Sigmoid colon (tissue), 7 donors: ENCODE results near the gene FAM168B. TPM values are rescaled to one million over a fixed set of nuclear protein-coding genes. Genes with fewer than 3 reads are reported as not detected.

Source experiments
- DNase-seq: peaks from one replicate; pipeline ENCODE4 v3.0.0-alpha.2; 2019
- H3K27ac ChIP-seq, 4 donors: fragments of 200-600 bp; sonication (generic); one replicate each; pipeline ENCODE4 v1.5.1; 2016 to 2019; ENCODE audit warnings: mild to moderate bottlenecking in 1 of 4
- H3K27me3 ChIP-seq, 3 donors: fragments of 200-600 bp; sonication (generic); one replicate each; pipeline ENCODE4 v1.5.1; 2019; ENCODE audit warnings: mild to moderate bottlenecking in 1 of 3
- H3K36me3 ChIP-seq, 4 donors: fragments of 200-600 bp; sonication (generic); one replicate each; pipeline ENCODE4 v1.5.1; 2016 to 2019
- H3K4me1 ChIP-seq, 4 donors: fragments of 200-600 bp; sonication (generic); one replicate each; pipeline ENCODE4 v1.5.1; 2017 to 2019
- H3K4me3 ChIP-seq, 4 donors: fragments of 200-600 bp; sonication (generic); one replicate each; pipeline ENCODE4 v1.5.1; 2017 to 2019; ENCODE audit warnings: mild to moderate bottlenecking in 2 of 4, moderate library complexity in 1 of 4
- H3K9me3 ChIP-seq, 4 donors: fragments of 200-600 bp in 3 of 4; sonication (generic) in 3 of 4; one replicate each; pipeline versions ENCODE4 v1.5.1 to v1.6.1; 2013 to 2019
- CTCF ChIP-seq, 4 experiments: fragments of 450-650 bp in 3 of 4; fragments of 200-600 bp in 1 of 4; IDR thresholded peaks; one replicate each; pipeline ENCODE4 v1.5.1; 2016 to 2019; ENCODE audit warnings: antibody characterized with exemption in 4 of 4, mild to moderate bottlenecking in 3 of 4, moderate library complexity in 2 of 4
- EP300 ChIP-seq, 4 donors: sonication (generic); formaldehyde crosslinking; IDR thresholded peaks; one replicate each; pipeline ENCODE4 v1.6.1; 2017; ENCODE audit warnings: antibody characterized with exemption in 4 of 4
- POLR2A ChIP-seq, 2 donors: fragments of 450-650 bp; IDR thresholded peaks; one replicate each; pipeline ENCODE4 v1.6.1; 2016; ENCODE audit warnings: antibody characterized with exemption in 2 of 2, mild to moderate bottlenecking in 2 of 2, moderate library complexity in 2 of 2
- POLR2AphosphoS5 ChIP-seq, 4 donors: sonication (generic); formaldehyde crosslinking; IDR thresholded peaks; one replicate each; pipeline ENCODE4 v1.6.1; 2017; ENCODE audit warnings: antibody characterized with exemption in 4 of 4
- WGBS, 2 donors: extraction: QIAGEN DNeasy Blood & Tissue Kit; methylation state at CpG; one replicate each; pipeline ENCODE4 v1.1.7; 2013; 5-methylcytosine and 5-hydroxymethylcytosine counted together
- intact Hi-C: fragments of 100-400 bp; cut with DNase I; formaldehyde crosslinking; loops from one replicate; pipeline ENCODE4 v1.15.1; 2023
- polyA plus RNA-seq, 3 donors: library from polyadenylated mRNA; stranded (reverse); fragments of 200-250 nt; gene quantifications; one replicate each; pipeline ENCODE4 v1.2.3, GENCODE V29; 2013
- total RNA-seq, 4 donors: library from RNA; depleted of rRNA; stranded (reverse); fragments of >200 nt; gene quantifications; one replicate each; pipeline ENCODE4 v1.1.0, GENCODE V29; 2016
- donor health status: healthy with polysubstance abuse.
- donor health status: Bipolar disorder and iron deficiency.
- donor health status: healthy.

FAM168B gene
- total and polyA plus RNA-seq, 7 donors, result 29.1 to 153 (median 125) TPM

- Histone ChIP-seq H3K36me3 (peaks cover 0 to 7% (median 0%) of the 10 kb centered on the region in 4 donors), H3K4me3 (no peak overlapping the region), H3K4me1 (peaks cover 0 to 35% (median 31%) of the 10 kb centered on the region in 4 donors), H3K9me3 (no peaks in the 10 kb centered on the region), H3K27ac (no peak overlapping the region), H3K27me3 (no peaks in the 10 kb centered on the region)
- intact Hi-C loops, result no loop called here
- no peak for TF ChIP-seq EP300 (IDR thresholded peaks at IDR 0.05)
- no peak for TF ChIP-seq POLR2A (IDR thresholded peaks at IDR 0.05)
- no peak for TF ChIP-seq CTCF (IDR thresholded peaks at IDR 0.05)
- no peak for TF ChIP-seq POLR2AphosphoS5 (IDR thresholded peaks at IDR 0.05)
- WGBS, 2 donors, result 91 to 93% methylated on average over 17 of the region's 17 CpGs
- peak; percentile 55 for DNase-seq
Measured at GRCh38 chr2:131038258-131039100, 54.8 kb downstream of the FAM168B start.

- Histone ChIP-seq H3K9me3 (no peaks in the 10 kb centered on the region), H3K4me3 (no peak overlapping the region), H3K4me1 (peaks cover 0 to 35% (median 31%) of the 10 kb centered on the region in 4 donors), H3K27ac (no peak overlapping the region), H3K27me3 (no peaks in the 10 kb centered on the region), H3K36me3 (peaks cover 0 to 7% (median 0%) of the 10 kb centered on the region in 4 donors)
- 61 to 70% methylated on average over 6 of the region's 6 CpGs for WGBS, 2 donors
- peak; percentile 39 for DNase-seq
- intact Hi-C loops, result no loop called here
- no peak for TF ChIP-seq CTCF (IDR thresholded peaks at IDR 0.05)
Measured at GRCh38 chr2:131037398-131038257, 55.6 kb downstream of the FAM168B start.

- Histone ChIP-seq H3K9me3 (no peaks in the 10 kb centered on the region), H3K27me3 (no peaks in the 10 kb centered on the region), H3K36me3 (no peaks in the 10 kb centered on the region), H3K4me3 (no peak overlapping the region), H3K27ac (no peak overlapping the region), H3K4me1 (peaks cover 0 to 35% (median 31%) of the 10 kb centered on the region in 4 donors)
- 89 to 91% methylated on average over 11 of the region's 11 CpGs for WGBS, 2 donors
- peak; percentile 55 for DNase-seq
- intact Hi-C loops, result no loop called here
- TF ChIP-seq EP300 (IDR thresholded peaks at IDR 0.05) (no peak), CTCF (IDR thresholded peaks at IDR 0.05) (no peak), POLR2A (IDR thresholded peaks at IDR 0.05) (no peak), POLR2AphosphoS5 (IDR thresholded peaks at IDR 0.05) (no peak)
Measured at GRCh38 chr2:131036696-131037397, 56.4 kb downstream of the FAM168B start.

- TF ChIP-seq CTCF (IDR thresholded peaks at IDR 0.05) (no peak), POLR2A (IDR thresholded peaks at IDR 0.05) (no peak), EP300 (IDR thresholded peaks at IDR 0.05) (no peak), POLR2AphosphoS5 (IDR thresholded peaks at IDR 0.05) (no peak)
- no peaks in the 10 kb centered on the region for H3K9me3 ChIP-seq
- DNase-seq, result peak; percentile 53
- peaks cover 0 to 35% (median 31%) of the 10 kb centered on the region in 4 donors for H3K4me1 ChIP-seq
- WGBS, 2 donors, result 40 to 69% methylated on average over 6 of the region's 6 CpGs
- peak overlapping the region in 2 of 4 donors; percentile 55 to 63 for H3K27ac ChIP-seq
- intact Hi-C loops, result no loop called here
- no peak overlapping the region for H3K4me3 ChIP-seq
- no peaks in the 10 kb centered on the region for H3K36me3 ChIP-seq
- no peaks in the 10 kb centered on the region for H3K27me3 ChIP-seq
Measured at GRCh38 chr2:131036269-131036668, 57.0 kb downstream of the FAM168B start.
